Measurements from ENCODE around the gene DNAL4.

DNAL4 gene, protein sequence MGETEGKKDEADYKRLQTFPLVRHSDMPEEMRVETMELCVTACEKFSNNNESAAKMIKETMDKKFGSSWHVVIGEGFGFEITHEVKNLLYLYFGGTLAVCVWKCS

GRCh38 chr22:38793721-38794466 is at the start of gene DNAL4:
Gene DNAL4, minus strand, starts transcription at chr22:38794143. Its CDS starts 11,412 bp downstream, at chr22:38782731.
- Histone ChIP-seq H3K9ac (ENCODE audit: low read length) (peak within 1 kb of the TSS; percentile 16), H3K27ac (ENCODE audit: low read depth, low read length) (peak within 1 kb of the TSS; percentile 82), H3K4me1 (ENCODE audit: control insufficient read depth, insufficient read depth, low read length) (peaks cover 6% of the 10 kb centered on the region), H3K36me3 (ENCODE audit: control insufficient read depth, insufficient read depth, low read length) (peaks cover 4% of the 10 kb centered on the region), H3K27me3 (ENCODE audit: control insufficient read depth, insufficient read depth, low read length) (peaks cover 2% of the 10 kb centered on the region), H3K4me3 (ENCODE audit: low read length) (peak within 1 kb of the TSS; percentile 77)

- Histone ChIP-seq H3K9ac (ENCODE audit: low read length) (no peak overlapping the region), H3K4me3 (ENCODE audit: low read length) (peak overlapping the region; percentile 26), H3K4me1 (ENCODE audit: control insufficient read depth, insufficient read depth, low read length) (peaks cover 2% of the 10 kb centered on the region), H3K36me3 (ENCODE audit: control insufficient read depth, insufficient read depth, low read length) (no peaks in the 10 kb centered on the region), H3K27ac (ENCODE audit: low read depth, low read length) (peak overlapping the region; percentile 63), H3K27me3 (ENCODE audit: control insufficient read depth, insufficient read depth, low read length) (peaks cover 20% of the 10 kb centered on the region)
These were observed 49.3 kb upstream of the DNAL4 start for GRCh38 chr22:38843201-38843656.

DNA sequence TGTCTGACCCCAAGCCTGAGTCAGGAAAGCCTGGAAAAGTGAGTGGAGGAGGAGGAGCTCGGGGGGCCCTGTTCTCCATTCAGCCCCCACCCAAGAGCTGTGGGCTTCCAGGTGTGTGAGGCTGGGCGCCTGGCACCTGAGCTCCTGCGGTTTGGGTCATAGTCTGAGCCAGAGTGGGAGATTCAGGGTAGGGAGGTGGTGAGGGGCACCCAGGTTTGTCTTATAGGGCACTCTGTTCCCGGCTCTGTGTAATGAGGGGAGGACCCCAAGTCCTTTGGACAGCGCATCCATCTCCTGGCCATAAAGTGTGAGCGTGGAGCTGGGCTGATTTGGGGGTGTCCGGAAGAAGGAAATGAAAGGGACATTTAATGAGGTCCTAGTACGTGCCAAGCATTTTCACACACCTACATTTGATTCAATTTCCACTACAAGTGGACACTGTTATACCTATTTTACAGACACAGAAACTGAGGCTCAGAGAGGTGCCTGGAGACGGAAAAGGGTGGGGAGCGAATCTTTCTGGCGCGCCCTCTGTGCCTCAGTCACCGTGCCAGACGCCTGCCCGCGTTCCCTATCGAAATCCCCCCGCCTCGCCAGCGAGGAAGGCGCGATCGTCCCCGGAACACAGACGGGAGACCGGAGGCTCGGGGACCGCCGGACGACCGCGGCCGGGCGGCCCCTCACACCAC is 48.7 kb upstream of the DNAL4 start:
- Histone ChIP-seq H3K36me3 (ENCODE audit: control insufficient read depth, insufficient read depth, low read length) (no peaks in the 10 kb centered on the region), H3K4me3 (ENCODE audit: low read length) (peak overlapping the region; percentile 26), H3K9ac (ENCODE audit: low read length) (no peak overlapping the region), H3K4me1 (ENCODE audit: control insufficient read depth, insufficient read depth, low read length) (peaks cover 2% of the 10 kb centered on the region), H3K27ac (ENCODE audit: low read depth, low read length) (peak overlapping the region; percentile 63), H3K27me3 (ENCODE audit: control insufficient read depth, insufficient read depth, low read length) (peaks cover 20% of the 10 kb centered on the region)

GRCh38 chr22:38841635-38842034 is 47.7 kb upstream of the DNAL4 start:
- Histone ChIP-seq H3K4me3 (ENCODE audit: low read length) (no peak overlapping the region), H3K9ac (ENCODE audit: low read length) (no peak overlapping the region), H3K36me3 (ENCODE audit: control insufficient read depth, insufficient read depth, low read length) (no peaks in the 10 kb centered on the region), H3K27ac (ENCODE audit: low read depth, low read length) (no peak overlapping the region), H3K27me3 (ENCODE audit: control insufficient read depth, insufficient read depth, low read length) (peaks cover 20% of the 10 kb centered on the region), H3K4me1 (ENCODE audit: control insufficient read depth, insufficient read depth, low read length) (peaks cover 2% of the 10 kb centered on the region)

GRCh38 chr22:38841211-38841610 is 47.3 kb upstream of the DNAL4 start:
- Histone ChIP-seq H3K36me3 (ENCODE audit: control insufficient read depth, insufficient read depth, low read length) (no peaks in the 10 kb centered on the region), H3K9ac (ENCODE audit: low read length) (no peak overlapping the region), H3K27me3 (ENCODE audit: control insufficient read depth, insufficient read depth, low read length) (peaks cover 20% of the 10 kb centered on the region), H3K4me1 (ENCODE audit: control insufficient read depth, insufficient read depth, low read length) (peaks cover 2% of the 10 kb centered on the region), H3K4me3 (ENCODE audit: low read length) (no peak overlapping the region), H3K27ac (ENCODE audit: low read depth, low read length) (no peak overlapping the region)

DNA sequence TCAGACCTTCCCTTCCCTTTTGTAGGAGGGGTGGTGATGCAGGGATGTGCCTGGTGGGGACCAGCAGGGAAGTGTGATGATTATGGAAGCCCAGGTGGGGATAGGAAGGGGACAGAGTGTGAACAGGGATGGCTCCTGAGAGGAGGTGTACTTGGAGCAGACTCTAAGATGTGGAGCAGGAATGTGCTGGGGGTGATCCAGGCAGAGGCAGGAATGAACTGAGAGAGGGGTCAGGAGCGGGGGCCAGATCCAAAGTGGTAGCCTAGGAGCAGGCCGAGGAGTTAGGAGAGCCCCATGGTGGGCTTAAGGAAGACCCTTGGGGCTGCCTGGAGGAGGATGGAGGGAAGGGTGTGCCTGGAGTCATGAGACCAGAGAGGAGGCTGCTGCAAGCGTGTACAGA is 46.2 kb upstream of the DNAL4 start:
- Histone ChIP-seq H3K9ac (ENCODE audit: low read length) (no peak overlapping the region), H3K27ac (ENCODE audit: low read depth, low read length) (no peak overlapping the region), H3K36me3 (ENCODE audit: control insufficient read depth, insufficient read depth, low read length) (no peaks in the 10 kb centered on the region), H3K4me1 (ENCODE audit: control insufficient read depth, insufficient read depth, low read length) (peaks cover 2% of the 10 kb centered on the region), H3K4me3 (ENCODE audit: low read length) (no peak overlapping the region), H3K27me3 (ENCODE audit: control insufficient read depth, insufficient read depth, low read length) (peaks cover 15% of the 10 kb centered on the region)

GRCh38 chr22:38839686-38840085 is 45.7 kb upstream of the DNAL4 start:
- Histone ChIP-seq H3K4me3 (ENCODE audit: low read length) (no peak overlapping the region), H3K36me3 (ENCODE audit: control insufficient read depth, insufficient read depth, low read length) (no peaks in the 10 kb centered on the region), H3K27ac (ENCODE audit: low read depth, low read length) (no peak overlapping the region), H3K9ac (ENCODE audit: low read length) (no peak overlapping the region), H3K27me3 (ENCODE audit: control insufficient read depth, insufficient read depth, low read length) (peaks cover 15% of the 10 kb centered on the region), H3K4me1 (ENCODE audit: control insufficient read depth, insufficient read depth, low read length) (peaks cover 2% of the 10 kb centered on the region)

GRCh38 chr22:38837414-38837928 is 43.5 kb upstream of the DNAL4 start:
- Histone ChIP-seq H3K4me1 (ENCODE audit: control insufficient read depth, insufficient read depth, low read length) (no peaks in the 10 kb centered on the region), H3K27ac (ENCODE audit: low read depth, low read length) (no peak overlapping the region), H3K9ac (ENCODE audit: low read length) (no peak overlapping the region), H3K27me3 (ENCODE audit: control insufficient read depth, insufficient read depth, low read length) (peaks cover 9% of the 10 kb centered on the region), H3K4me3 (ENCODE audit: low read length) (no peak overlapping the region), H3K36me3 (ENCODE audit: control insufficient read depth, insufficient read depth, low read length) (no peaks in the 10 kb centered on the region)

- H3K4me3 ChIP-seq (ENCODE audit: low read length): no peak overlapping the region
- H3K9ac ChIP-seq (ENCODE audit: low read length): no peak overlapping the region
- no peaks in the 10 kb centered on the region for H3K27me3 ChIP-seq (ENCODE audit: control insufficient read depth, insufficient read depth, low read length)
- no peak overlapping the region for H3K27ac ChIP-seq (ENCODE audit: low read depth, low read length)
- H3K4me1 ChIP-seq (ENCODE audit: control insufficient read depth, insufficient read depth, low read length): no peaks in the 10 kb centered on the region
- no peaks in the 10 kb centered on the region for H3K36me3 ChIP-seq (ENCODE audit: control insufficient read depth, insufficient read depth, low read length)
These were observed 42.0 kb upstream of the DNAL4 start for GRCh38 chr22:38835888-38836301.

DNA sequence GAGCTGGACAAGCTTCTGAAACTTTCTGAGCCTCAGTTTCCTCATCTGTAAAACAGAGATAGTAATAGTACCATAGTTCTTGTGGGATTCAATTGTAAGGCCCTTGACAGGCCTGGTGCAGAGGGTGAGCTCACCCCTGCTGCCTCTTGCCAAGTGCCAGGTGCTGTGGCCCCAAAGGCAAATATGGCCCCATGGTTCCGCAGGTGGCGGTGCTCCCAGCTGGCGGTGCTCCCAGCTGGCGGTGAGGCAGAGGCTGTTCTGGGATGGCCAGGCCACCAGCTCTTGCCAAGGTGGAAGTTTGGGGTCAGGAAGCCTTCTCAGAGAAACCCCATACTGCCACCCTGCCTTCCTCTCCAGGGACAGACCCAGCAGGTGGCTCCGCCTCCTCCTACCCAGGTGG is 41.0 kb upstream of the DNAL4 start:
- no peaks in the 10 kb centered on the region for H3K4me1 ChIP-seq (ENCODE audit: control insufficient read depth, insufficient read depth, low read length)
- H3K27ac ChIP-seq (ENCODE audit: low read depth, low read length): no peak overlapping the region
- H3K9ac ChIP-seq (ENCODE audit: low read length): no peak overlapping the region
- no peak overlapping the region for H3K4me3 ChIP-seq (ENCODE audit: low read length)
- no peaks in the 10 kb centered on the region for H3K27me3 ChIP-seq (ENCODE audit: control insufficient read depth, insufficient read depth, low read length)
- no peaks in the 10 kb centered on the region for H3K36me3 ChIP-seq (ENCODE audit: control insufficient read depth, insufficient read depth, low read length)

DNA sequence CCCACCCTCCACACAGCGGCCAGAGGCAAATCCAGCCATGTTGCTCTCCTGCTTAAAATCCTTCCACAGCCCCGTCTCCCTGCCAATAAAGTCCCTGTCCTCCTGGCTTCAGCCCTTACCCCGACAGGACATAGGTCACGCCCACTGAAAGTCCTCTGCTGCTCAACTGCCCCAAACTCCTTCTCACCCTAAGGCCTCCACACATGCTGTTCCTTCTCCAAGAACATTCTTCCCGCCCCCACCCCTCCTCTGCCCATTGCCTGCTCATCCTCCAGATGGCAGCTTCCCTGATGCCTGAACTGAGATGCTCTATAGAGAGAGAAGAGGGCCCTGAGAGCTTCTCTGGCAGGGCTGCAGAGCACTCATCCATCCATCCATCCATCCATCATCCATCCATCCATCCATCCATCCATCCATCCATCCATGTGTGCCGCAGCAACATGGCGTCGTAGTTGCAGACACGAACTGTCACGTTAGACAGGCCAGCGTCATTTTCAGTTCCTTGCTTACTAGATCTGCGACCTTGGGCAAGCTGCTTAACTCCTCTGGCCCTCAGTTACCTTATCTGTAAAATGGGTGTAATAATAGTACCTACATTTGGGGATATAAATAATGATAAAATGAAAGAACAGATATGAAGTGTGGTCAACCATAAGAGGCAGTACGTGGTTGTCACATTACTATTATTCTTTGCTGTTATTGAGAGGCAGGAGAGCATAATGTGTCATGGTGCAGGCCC is 40.4 kb upstream of the DNAL4 start:
- Histone ChIP-seq H3K4me1 (ENCODE audit: control insufficient read depth, insufficient read depth, low read length) (no peaks in the 10 kb centered on the region), H3K9ac (ENCODE audit: low read length) (no peak overlapping the region), H3K36me3 (ENCODE audit: control insufficient read depth, insufficient read depth, low read length) (no peaks in the 10 kb centered on the region), H3K27me3 (ENCODE audit: control insufficient read depth, insufficient read depth, low read length) (no peaks in the 10 kb centered on the region), H3K27ac (ENCODE audit: low read depth, low read length) (no peak overlapping the region), H3K4me3 (ENCODE audit: low read length) (no peak overlapping the region)

DNA sequence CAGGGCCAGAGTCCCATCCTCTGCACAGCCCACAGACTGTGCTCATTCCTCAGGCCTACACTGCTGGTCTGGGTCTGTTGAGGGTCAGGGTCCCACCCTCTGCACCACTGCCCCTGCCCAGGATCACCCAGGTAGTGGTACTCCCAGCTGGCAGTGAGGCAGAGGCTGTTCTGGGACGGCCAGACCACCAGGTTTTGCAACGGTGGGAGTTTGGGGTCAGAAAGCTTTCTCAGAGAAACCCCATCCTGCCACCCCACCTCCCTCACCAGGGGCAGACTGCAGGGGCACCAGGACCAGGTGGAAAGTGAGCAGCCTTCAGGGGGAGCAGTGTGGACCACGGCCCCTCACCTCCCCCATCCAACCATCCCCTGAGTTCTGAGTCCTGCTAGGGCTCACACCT is 39.1 kb upstream of the DNAL4 start:
- H3K27me3 ChIP-seq (ENCODE audit: control insufficient read depth, insufficient read depth, low read length): no peaks in the 10 kb centered on the region
- no peaks in the 10 kb centered on the region for H3K4me1 ChIP-seq (ENCODE audit: control insufficient read depth, insufficient read depth, low read length)
- H3K36me3 ChIP-seq (ENCODE audit: control insufficient read depth, insufficient read depth, low read length): no peaks in the 10 kb centered on the region
- H3K4me3 ChIP-seq (ENCODE audit: low read length): no peak overlapping the region
- H3K27ac ChIP-seq (ENCODE audit: low read depth, low read length): no peak overlapping the region
- no peak overlapping the region for H3K9ac ChIP-seq (ENCODE audit: low read length)
